ENCODE measurements around the gene IRF3.

Gene IRF3

GRCh38 chr19:49704888-49705642 lies 39.4 kb upstream of the IRF3 start:
- H3K27me3 ChIP-seq, result no peaks in the 10 kb centered on the region
- no peak for DNase-seq
- H3K4me3 ChIP-seq (ENCODE audit: low read depth, low read length), result no peak overlapping the region
- no peaks in the 10 kb centered on the region for H3K4me1 ChIP-seq
- H3K36me3 ChIP-seq, result no peaks in the 10 kb centered on the region
- TF ChIP-seq CTCF (IDR thresholded peaks at IDR 0.05; ENCODE audit: low read depth, low read length), result no peak
- H3K9me3 ChIP-seq, result no peaks in the 10 kb centered on the region

GRCh38 chr19:49701271-49701786 lies 35.7 kb upstream of the IRF3 start:
- Histone ChIP-seq H3K4me3 (ENCODE audit: low read depth, low read length) (no peak overlapping the region), H3K4me1 (no peaks in the 10 kb centered on the region), H3K36me3 (no peaks in the 10 kb centered on the region), H3K27me3 (no peaks in the 10 kb centered on the region), H3K9me3 (no peaks in the 10 kb centered on the region)
- TF ChIP-seq CTCF (IDR thresholded peaks at IDR 0.05; ENCODE audit: low read depth, low read length), result no peak
- no peak for DNase-seq

- no peaks in the 10 kb centered on the region for H3K9me3 ChIP-seq
- no peak for DNase-seq
- no peak for TF ChIP-seq CTCF (IDR thresholded peaks at IDR 0.05; ENCODE audit: low read depth, low read length)
- H3K36me3 ChIP-seq, result no peaks in the 10 kb centered on the region
- no peaks in the 10 kb centered on the region for H3K4me1 ChIP-seq
- H3K27me3 ChIP-seq, result no peaks in the 10 kb centered on the region
- no peak overlapping the region for H3K4me3 ChIP-seq (ENCODE audit: low read depth, low read length)
These were observed 34.9 kb upstream of the IRF3 start for GRCh38 chr19:49700563-49700962.

GRCh38 chr19:49699364-49699763 lies 33.7 kb upstream of the IRF3 start:
- Histone ChIP-seq H3K27me3 (no peaks in the 10 kb centered on the region), H3K4me3 (ENCODE audit: low read depth, low read length) (no peak overlapping the region)
- no peak for DNase-seq

GRCh38 chr19:49696865-49697264 lies 31.2 kb upstream of the IRF3 start:
- Histone ChIP-seq H3K27me3 (no peaks in the 10 kb centered on the region), H3K9me3 (no peaks in the 10 kb centered on the region), H3K36me3 (no peaks in the 10 kb centered on the region), H3K4me1 (no peaks in the 10 kb centered on the region), H3K4me3 (ENCODE audit: low read depth, low read length) (no peak overlapping the region)
- no peak for TF ChIP-seq CTCF (IDR thresholded peaks at IDR 0.05; ENCODE audit: low read depth, low read length)
- DNase-seq, result no peak

More at GRCh38 chr19:49699364-49699763, 33.7 kb upstream of the IRF3 start:
- Histone ChIP-seq H3K36me3 (no peaks in the 10 kb centered on the region), H3K4me1 (no peaks in the 10 kb centered on the region), H3K9me3 (no peaks in the 10 kb centered on the region)
- no peak for TF ChIP-seq CTCF (IDR thresholded peaks at IDR 0.05; ENCODE audit: low read depth, low read length)

- Histone ChIP-seq H3K4me3 (ENCODE audit: low read depth, low read length) (no peak overlapping the region), H3K9me3 (no peaks in the 10 kb centered on the region), H3K36me3 (no peaks in the 10 kb centered on the region), H3K4me1 (peaks cover 5% of the 10 kb centered on the region; the same call in 1 of the 2 replicates), H3K27me3 (peaks cover 4% of the 10 kb centered on the region; the same call in 1 of the 2 replicates)
- DNase-seq, result no peak
- no peak for TF ChIP-seq CTCF (IDR thresholded peaks at IDR 0.05; ENCODE audit: low read depth, low read length)
These were observed 30.5 kb upstream of the IRF3 start for GRCh38 chr19:49696115-49696514.

Data from BE2C (cell line).